Activated CD8-positive, alpha-beta T cell treated with anti-CD3 and anti-CD28 coated beads, Interleukin-2, amount 10 ng/mL, durations not matched to agents 7 days and 5 days (primary cell): ENCODE results near the gene PHLDB1. TPM values are rescaled to one million over a fixed set of nuclear protein-coding genes. Genes with fewer than 3 reads are reported as not detected.

Experiments
- ATAC-seq: fragments of 150-1000 bp; cut with Tn5 transposase; one replicate; pipeline ENCODE4 v1.10.0; 2021; ENCODE audit warnings: moderate library complexity
- CTCF ChIA-PET: fragments of 350-600 bp; sonication (Branson Sonifier 250); formaldehyde crosslinking; loops from one replicate; lab custom pipeline; 2021; ENCODE audit warnings: antibody characterized with exemption; lab: Charles Lee
- POLR2A ChIA-PET: fragments of 350-600 bp; sonication (Branson Sonifier 250); formaldehyde crosslinking; loops from one replicate; lab custom pipeline; 2021; ENCODE audit warnings: antibody characterized with exemption; lab: Charles Lee
- DNase-seq: peaks from one replicate; pipeline ENCODE4 v3.0.0-alpha.2; 2020
- H3K27ac Mint-ChIP-seq: one replicate; pipeline ENCODE4 v1.8.0; 2021; ENCODE audit warnings: mild to moderate bottlenecking, mixed read lengths
- H3K27me3 Mint-ChIP-seq: one replicate; pipeline ENCODE4 v1.8.0; 2021; ENCODE audit warnings: low read depth, mixed read lengths
- H3K36me3 Mint-ChIP-seq: one replicate; pipeline ENCODE4 v1.8.0; 2021; ENCODE audit warnings: low read depth, mixed read lengths
- H3K4me1 Mint-ChIP-seq: one replicate; pipeline ENCODE4 v1.8.0; 2021; ENCODE audit warnings: low read depth, mixed read lengths
- H3K4me3 Mint-ChIP-seq: one replicate; pipeline ENCODE4 v1.8.0; 2021; ENCODE audit warnings: mild to moderate bottlenecking, mixed read lengths
- H3K9me3 Mint-ChIP-seq: one replicate; pipeline ENCODE4 v1.8.0; 2022; ENCODE audit warnings: mixed read lengths; ENCODE audit not compliant: insufficient read depth
- total RNA-seq, 2 experiments: library from RNA; stranded (reverse); gene quantifications; one replicate each; pipeline ENCODE4 v1.2.3, GENCODE V29; 2021

Gene PHLDB1
- total RNA-seq, 2 experiments from 2014 or later: 0.63 to 0.76 TPM

DNA sequence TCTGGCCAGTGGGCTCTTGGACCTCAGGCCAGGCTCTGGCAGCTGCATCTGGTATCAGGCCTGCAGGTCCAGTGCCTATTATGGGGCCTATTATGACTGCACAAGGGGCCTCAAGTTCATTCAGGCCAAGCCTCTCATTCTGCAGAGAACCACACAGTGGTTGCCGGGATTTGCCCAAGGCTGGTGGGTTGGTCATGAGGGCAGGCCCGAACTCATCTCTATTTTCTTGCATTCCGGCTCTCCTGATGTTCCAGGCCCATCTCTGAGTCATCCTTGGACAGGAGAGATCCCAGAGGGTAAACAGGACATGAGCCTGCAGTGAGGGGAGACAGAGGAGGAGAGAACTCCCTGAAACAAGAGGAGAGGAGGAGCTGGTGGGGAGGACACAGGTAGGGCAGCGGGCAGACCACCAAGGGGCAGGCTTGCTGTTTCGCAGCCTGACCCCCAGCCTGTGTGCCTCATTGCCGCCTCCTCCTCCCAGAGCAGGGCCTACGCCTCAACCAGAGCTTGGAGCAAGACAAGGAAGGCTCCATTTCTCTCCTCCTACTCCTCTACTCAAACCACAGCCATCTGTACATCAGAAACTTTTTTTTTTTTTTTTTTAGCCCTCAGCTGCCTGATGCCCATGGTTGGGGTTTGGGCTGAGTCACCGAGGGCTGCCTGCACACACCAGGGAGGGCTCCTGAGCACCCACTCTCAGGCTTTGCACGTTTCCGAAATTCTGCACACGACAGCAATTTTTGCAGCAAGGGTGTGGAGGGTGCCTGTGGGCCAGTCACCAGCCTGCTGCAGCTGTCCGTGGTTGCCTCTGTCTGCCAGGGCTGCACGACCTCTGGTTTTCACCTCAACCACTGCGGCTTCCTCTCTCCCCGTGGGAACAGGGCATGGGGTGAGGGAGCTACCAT is 84.8 kb downstream of the PHLDB1 start:
- peaks cover 57% of the 10 kb centered on the region for H3K4me1 Mint-ChIP-seq
- H3K9me3 Mint-ChIP-seq: no peaks in the 10 kb centered on the region
- no peaks in the 10 kb centered on the region for H3K36me3 Mint-ChIP-seq
- DNase-seq (peak; percentile 70), ATAC-seq (peak; percentile 61)
- H3K27me3 Mint-ChIP-seq: peaks cover 5% of the 10 kb centered on the region
- H3K27ac Mint-ChIP-seq: peak overlapping the region; percentile 9
- ChIA-PET POLR2A (interaction anchor here (0.5 to 1.0 kb wide), 2 partner anchors 96 to 219 kb away, joined by 3 read pairs; no protein-coding TSS in a partner anchor), CTCF (interaction anchor here (0.6 to 5.5 kb wide), 9 partner anchors 13 to 238 kb away, joined by 3 to 40 read pairs (median 3); no protein-coding TSS in a partner anchor)
- H3K4me3 Mint-ChIP-seq: no peak overlapping the region

DNA sequence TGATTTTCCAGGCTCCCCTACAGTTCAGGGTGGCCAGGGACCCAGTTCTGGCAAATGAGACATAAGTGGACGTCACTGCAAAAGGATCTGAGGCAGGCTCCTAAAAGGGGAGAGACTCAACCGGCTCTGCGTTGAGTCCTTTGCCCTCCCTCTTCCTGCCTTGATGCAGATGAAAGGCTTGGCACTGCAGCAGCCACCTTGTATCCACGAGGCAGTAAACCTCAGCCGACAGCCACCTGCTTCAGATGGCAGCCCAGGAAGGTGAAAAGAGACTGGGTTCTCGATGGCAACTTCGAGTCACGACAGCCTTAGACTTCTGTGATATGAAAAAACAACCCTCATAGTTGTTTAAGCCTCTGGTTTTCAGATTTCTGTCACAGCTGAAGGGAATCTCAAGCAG is 86.8 kb downstream of the PHLDB1 start:
- POLR2A ChIA-PET: interaction anchor here (0.8 to 1.0 kb wide), 2 partner anchors 11 to 52 kb away, joined by 3 to 4 read pairs; no protein-coding TSS in a partner anchor
- CTCF ChIA-PET: interaction anchor here (0.9 to 5.5 kb wide), 4 partner anchors 11 to 236 kb away, joined by 3 to 40 read pairs (median 5); partner anchors contain the start of gene DDX6
- Mint-ChIP-seq H3K9me3 (no peaks in the 10 kb centered on the region), H3K27ac (no peak overlapping the region), H3K27me3 (peaks cover 2% of the 10 kb centered on the region), H3K4me1 (peaks cover 50% of the 10 kb centered on the region), H3K4me3 (no peak overlapping the region), H3K36me3 (no peaks in the 10 kb centered on the region)
- no peak for ATAC-seq
- no peak for DNase-seq

DNA sequence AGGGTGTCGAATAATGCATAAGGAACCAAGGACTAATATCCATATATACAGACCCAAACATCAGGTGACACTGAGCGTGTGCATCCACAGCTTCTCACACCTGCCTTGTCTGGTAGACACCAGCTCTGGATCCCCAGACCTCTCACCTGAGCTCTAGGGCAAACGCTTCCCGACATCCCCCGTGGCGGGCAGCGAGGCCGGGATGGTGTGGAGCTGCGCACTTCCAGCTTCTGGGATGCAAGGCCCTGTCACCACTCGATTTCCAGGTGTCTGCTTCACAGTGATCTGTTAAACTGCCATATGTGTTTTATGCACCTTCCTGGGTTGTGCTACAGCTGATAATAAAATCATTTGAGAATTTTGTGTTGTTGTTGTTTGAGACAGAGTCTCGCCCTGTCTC is 87.4 kb downstream of the PHLDB1 start:
- Mint-ChIP-seq H3K9me3 (no peaks in the 10 kb centered on the region), H3K27me3 (peaks cover 2% of the 10 kb centered on the region), H3K4me3 (no peak overlapping the region), H3K36me3 (no peaks in the 10 kb centered on the region), H3K27ac (no peak overlapping the region), H3K4me1 (peaks cover 52% of the 10 kb centered on the region)
- ChIA-PET POLR2A (interaction anchor here (1.0 kb wide), 1 partner anchor 10 kb away, joined by 3 read pairs; no protein-coding TSS in a partner anchor), CTCF (interaction anchor here (1.6 to 1.9 kb wide), 2 partner anchors 10 to 235 kb away, joined by 5 to 7 read pairs; no protein-coding TSS in a partner anchor)
- ATAC-seq (no peak), DNase-seq (no peak)

- H3K27ac Mint-ChIP-seq: peak overlapping the region; percentile 40
- no peaks in the 10 kb centered on the region for H3K9me3 Mint-ChIP-seq
- ChIA-PET CTCF (interaction anchor here (1.4 kb wide), 1 partner anchor 11 kb away, joined by 3 read pairs; no protein-coding TSS in a partner anchor), POLR2A (interaction anchor here (0.6 to 0.9 kb wide), 3 partner anchors 92 to 301 kb away, joined by 3 to 5 read pairs (median 3); partner anchors contain the start of gene CENATAC)
- H3K36me3 Mint-ChIP-seq: peaks cover 3% of the 10 kb centered on the region
- H3K4me3 Mint-ChIP-seq: no peak overlapping the region
- no peak for ATAC-seq
- H3K4me1 Mint-ChIP-seq: peaks cover 40% of the 10 kb centered on the region
- no peaks in the 10 kb centered on the region for H3K27me3 Mint-ChIP-seq
- DNase-seq: no peak
Measured at GRCh38 chr11:118696673-118697226, 89.3 kb downstream of the PHLDB1 start.

- Mint-ChIP-seq H3K27me3 (no peaks in the 10 kb centered on the region), H3K4me3 (no peak overlapping the region), H3K9me3 (no peaks in the 10 kb centered on the region), H3K27ac (no peak overlapping the region), H3K4me1 (peaks cover 34% of the 10 kb centered on the region), H3K36me3 (peaks cover 3% of the 10 kb centered on the region)
- no peak for DNase-seq
- CTCF ChIA-PET: no interaction called here
- ATAC-seq: no peak
- POLR2A ChIA-PET: interaction anchor here (0.6 kb wide), 1 partner anchor 225 kb away, joined by 3 read pairs; no protein-coding TSS in a partner anchor
Measured at GRCh38 chr11:118697346-118697745, 89.9 kb downstream of the PHLDB1 start.

GRCh38 chr11:118699506-118700220 is 92.2 kb downstream of the PHLDB1 start:
- Mint-ChIP-seq H3K27me3 (no peaks in the 10 kb centered on the region), H3K9me3 (no peaks in the 10 kb centered on the region), H3K27ac (peak overlapping the region; percentile 50), H3K4me3 (no peak overlapping the region), H3K4me1 (peaks cover 22% of the 10 kb centered on the region), H3K36me3 (peaks cover 3% of the 10 kb centered on the region)
- ATAC-seq: peak; percentile 84
- CTCF ChIA-PET: interaction anchor here (0.8 to 1.7 kb wide), 3 partner anchors 10 to 40 kb away, joined by 4 to 8 read pairs (median 5); no protein-coding TSS in a partner anchor
- POLR2A ChIA-PET: no interaction called here
- peak; percentile 73 for DNase-seq

- H3K4me1 Mint-ChIP-seq: peaks cover 33% of the 10 kb centered on the region
- no peak overlapping the region for H3K4me3 Mint-ChIP-seq
Measured at GRCh38 chr11:118703563-118704106, 96.2 kb downstream of the PHLDB1 start.

DNA sequence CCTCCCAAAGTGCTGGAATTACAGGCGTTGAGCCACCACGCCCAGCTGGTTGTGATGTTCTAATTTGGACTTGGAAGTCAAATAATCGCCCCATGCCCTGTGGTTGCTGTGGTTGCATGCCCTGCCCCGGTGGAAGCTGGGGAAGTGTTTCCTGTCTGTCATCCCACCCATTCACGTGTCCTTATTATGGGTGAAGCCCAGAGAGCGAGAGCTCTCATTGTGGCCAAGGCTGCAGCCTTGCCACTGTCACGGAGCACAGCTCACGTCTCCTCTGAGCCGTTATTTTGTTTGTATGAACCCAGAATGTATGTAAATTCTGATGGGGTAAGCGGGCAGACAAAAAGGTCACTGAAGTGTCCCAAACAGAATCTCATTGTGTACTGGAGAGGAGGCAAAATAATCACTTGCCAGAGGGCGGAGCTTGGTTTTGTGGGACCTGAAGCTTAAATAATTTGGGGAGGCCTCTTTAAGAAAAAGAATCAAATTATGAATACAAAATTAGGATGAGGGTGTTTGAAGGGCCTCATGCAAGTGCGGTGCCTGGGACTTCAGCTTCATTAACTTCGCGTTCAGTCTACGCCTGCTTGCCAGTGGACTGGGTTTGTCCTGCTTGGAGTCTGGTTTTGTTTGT is 97.8 kb downstream of the PHLDB1 start:
- Mint-ChIP-seq H3K4me1 (peaks cover 23% of the 10 kb centered on the region), H3K4me3 (peak overlapping the region; percentile 67), H3K36me3 (peaks cover 3% of the 10 kb centered on the region), H3K27me3 (peaks cover 22% of the 10 kb centered on the region), H3K27ac (peak overlapping the region; percentile 79), H3K9me3 (no peaks in the 10 kb centered on the region)
- CTCF ChIA-PET: interaction anchor here (1.3 to 3.7 kb wide), 2 partner anchors 10 to 14 kb away, joined by 5 to 40 read pairs; no protein-coding TSS in a partner anchor
- peak; percentile 83 for ATAC-seq
- POLR2A ChIA-PET: interaction anchor here (0.6 to 1.1 kb wide), 3 partner anchors 11 to 289 kb away, joined by 3 read pairs; no protein-coding TSS in a partner anchor
- peak; percentile 71 for DNase-seq

More at GRCh38 chr11:118703563-118704106, 96.2 kb downstream of the PHLDB1 start:
- DNase-seq (no peak), ATAC-seq (no peak)
- Mint-ChIP-seq H3K9me3 (no peaks in the 10 kb centered on the region), H3K36me3 (peaks cover 3% of the 10 kb centered on the region), H3K27ac (no peak overlapping the region), H3K27me3 (peaks cover 22% of the 10 kb centered on the region)
- ChIA-PET CTCF (interaction anchor here (3.7 kb wide), 1 partner anchor 12 kb away, joined by 40 read pairs; no protein-coding TSS in a partner anchor), POLR2A (no interaction called here)

DNA sequence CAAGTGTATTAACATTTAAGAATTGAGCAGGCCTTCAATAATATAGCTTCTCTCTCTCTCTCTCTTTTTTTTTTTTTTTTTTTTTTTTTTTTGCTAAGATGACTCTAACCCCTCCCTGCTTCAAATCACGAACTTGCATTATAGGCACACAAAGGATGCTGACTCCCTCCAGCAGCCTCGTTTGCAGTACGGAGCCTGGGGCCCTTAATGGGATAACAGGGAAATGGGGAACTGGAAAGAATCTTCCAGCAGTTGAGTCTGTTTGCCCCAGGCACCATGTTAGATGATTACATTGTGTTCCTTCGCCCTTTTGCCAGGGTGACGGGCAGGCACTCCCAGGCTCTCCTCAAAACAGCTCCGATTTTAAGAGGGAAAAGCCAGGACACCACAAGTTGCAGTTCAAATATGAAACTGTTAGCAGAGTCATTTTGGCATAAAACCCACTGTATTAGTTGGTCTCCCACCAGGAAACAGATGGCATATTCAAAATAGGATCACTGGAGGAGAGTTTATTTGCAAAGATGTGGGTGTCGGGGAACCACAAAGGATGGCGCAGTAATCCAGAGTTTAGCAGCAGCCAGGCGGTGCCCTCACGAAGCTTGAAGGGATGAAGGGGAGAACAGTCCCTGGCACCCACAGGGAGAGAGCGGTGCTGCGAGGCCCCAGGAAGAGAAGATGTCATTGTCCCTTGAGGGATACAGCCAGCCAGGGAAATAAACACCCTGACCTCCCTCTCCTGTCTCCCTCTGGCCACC is 98.6 kb downstream of the PHLDB1 start:
- Mint-ChIP-seq H3K4me1 (peaks cover 21% of the 10 kb centered on the region), H3K4me3 (no peak overlapping the region), H3K36me3 (no peaks in the 10 kb centered on the region), H3K9me3 (no peaks in the 10 kb centered on the region), H3K27me3 (peaks cover 22% of the 10 kb centered on the region), H3K27ac (no peak overlapping the region)
- CTCF ChIA-PET: interaction anchor here (0.9 to 3.7 kb wide), 3 partner anchors 11 to 127 kb away, joined by 3 to 40 read pairs (median 5); no protein-coding TSS in a partner anchor
- no peak for ATAC-seq
- no peak for DNase-seq
- POLR2A ChIA-PET: interaction anchor here (0.5 to 1.1 kb wide), 3 partner anchors 223 to 719 kb away, joined by 3 read pairs; no protein-coding TSS in a partner anchor

GRCh38 chr11:118706546-118706825 is 99.1 kb downstream of the PHLDB1 start:
- H3K9me3 Mint-ChIP-seq: no peaks in the 10 kb centered on the region
- H3K4me1 Mint-ChIP-seq: peaks cover 21% of the 10 kb centered on the region
- no peak overlapping the region for H3K4me3 Mint-ChIP-seq
- ChIA-PET POLR2A (interaction anchor here (1.1 kb wide), 1 partner anchor 288 kb away, joined by 3 read pairs; no protein-coding TSS in a partner anchor), CTCF (interaction anchor here (0.9 to 3.7 kb wide), 2 partner anchors 15 to 127 kb away, joined by 3 to 40 read pairs; no protein-coding TSS in a partner anchor)
- DNase-seq (no peak), ATAC-seq (no peak)
- no peak overlapping the region for H3K27ac Mint-ChIP-seq
- H3K27me3 Mint-ChIP-seq: peaks cover 22% of the 10 kb centered on the region
- no peaks in the 10 kb centered on the region for H3K36me3 Mint-ChIP-seq
